GM19351 (cell line): ENCODE measurements around the gene YAE1.

ENCODE experiments used
- ATAC-seq: cut with Tn5 transposase; IDR thresholded peaks from one replicate; pipeline ENCODE4 v1.9.1; 2021; ENCODE audit warnings: mild to moderate bottlenecking, moderate library complexity; ENCODE audit not compliant: unreplicated experiment

YAE1 gene

GRCh38 chr7:39554583-39555165 lies 11.5 kb upstream of the YAE1 start:
- no peak for ATAC-seq

DNA sequence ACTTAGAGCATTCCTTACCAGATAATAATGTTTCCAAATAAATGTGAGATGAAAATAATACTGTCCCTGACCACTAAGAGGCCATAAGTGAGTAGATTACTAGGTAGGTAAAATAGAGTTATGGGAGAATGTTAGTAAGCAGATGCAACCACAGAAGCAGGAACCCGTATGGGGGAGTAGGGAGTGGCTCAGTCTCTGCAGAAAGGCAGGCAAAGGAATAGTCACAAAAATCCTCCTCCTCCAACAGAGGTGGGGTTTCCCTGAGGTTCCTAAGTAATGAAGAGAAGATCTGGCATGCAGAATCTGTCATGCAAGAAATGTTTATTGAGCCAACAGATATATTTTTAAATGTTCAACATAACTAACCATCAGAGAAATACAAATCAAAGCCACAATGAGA lies 9.0 kb upstream of the YAE1 start:
- ATAC-seq, result no peak

- ATAC-seq, result no peak
Measured at GRCh38 chr7:39557911-39558310, 8.3 kb upstream of the YAE1 start.

- no peak for ATAC-seq
Measured at GRCh38 chr7:39560408-39560807, 5.8 kb upstream of the YAE1 start.

DNA sequence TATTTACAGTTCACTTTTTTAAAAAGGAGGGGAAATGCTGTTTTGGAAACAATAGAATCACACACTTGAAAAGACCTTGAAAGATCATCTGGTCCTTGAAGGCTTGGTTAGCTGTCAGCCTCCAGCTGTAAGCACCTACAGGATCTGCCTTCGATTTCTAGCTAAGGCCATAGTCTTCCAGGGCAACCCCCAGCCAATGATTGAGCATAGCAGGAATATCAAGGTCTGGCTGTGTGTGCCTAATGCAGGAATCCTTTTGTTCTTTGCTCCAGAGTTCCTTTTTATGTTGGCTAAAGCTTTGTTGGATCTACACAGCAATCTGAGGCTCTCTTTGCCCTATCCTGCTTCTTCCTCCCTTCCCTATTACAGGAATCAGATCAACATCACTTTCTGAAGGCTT lies 5.2 kb upstream of the YAE1 start:
- ATAC-seq, result no peak

- no peak for ATAC-seq
Measured at GRCh38 chr7:39565538-39565937, 666 bp upstream of the YAE1 start.

DNA sequence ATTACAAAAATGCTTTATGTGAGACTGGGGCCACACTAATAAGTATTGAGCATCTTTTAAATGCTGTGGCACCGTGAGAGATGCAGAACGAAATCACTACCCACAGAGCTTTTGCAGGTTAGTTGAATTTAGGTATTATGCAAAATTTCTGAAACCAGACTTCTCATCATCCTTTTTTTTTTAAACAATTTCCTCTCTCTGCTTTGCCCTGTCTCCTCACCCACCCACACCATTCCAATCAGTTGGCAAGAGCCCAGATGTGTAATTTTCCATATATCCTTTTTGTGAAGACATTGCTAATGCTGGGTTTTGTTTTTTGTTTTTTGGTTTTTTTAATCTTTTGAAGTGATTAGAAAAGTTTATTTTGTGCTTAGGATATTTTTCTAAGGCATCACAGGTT lies 1.1 kb downstream of the YAE1 start:
- no peak for ATAC-seq

- ATAC-seq, result no peak
Measured at GRCh38 chr7:39574673-39575349, 8.6 kb downstream of the YAE1 start.

DNA sequence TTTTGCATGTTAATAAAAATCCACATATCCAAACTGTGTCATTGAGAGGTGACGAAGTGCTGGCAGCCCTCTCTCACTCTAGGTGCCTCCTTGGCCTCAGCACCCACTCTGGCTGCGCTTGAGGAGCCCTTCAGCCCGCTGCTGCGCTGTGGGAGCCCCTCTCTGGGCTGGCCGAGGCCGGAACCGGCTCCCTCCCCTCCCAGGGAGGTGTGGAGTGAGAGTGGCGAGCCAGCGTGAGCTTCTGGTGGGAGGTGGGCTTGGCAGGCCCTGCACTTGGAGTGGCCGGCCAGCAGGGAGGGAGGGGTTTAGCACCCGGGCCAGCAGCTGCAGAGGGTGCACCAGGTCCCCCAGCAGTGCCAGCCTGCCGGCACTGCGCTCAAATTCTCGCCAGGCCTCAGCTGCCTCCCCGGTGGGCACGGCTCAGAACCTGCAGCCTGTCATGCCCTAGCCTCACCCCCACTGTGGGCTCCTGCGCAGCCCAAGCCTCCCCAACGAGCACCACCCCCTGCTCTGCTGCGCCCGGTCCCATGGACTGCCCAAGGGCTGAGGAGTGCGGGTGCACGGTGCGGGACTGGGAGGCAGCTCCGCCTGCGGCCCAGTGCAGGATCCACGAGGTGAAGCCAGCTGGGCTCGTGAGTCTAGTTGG lies 11.1 kb downstream of the YAE1 start:
- ATAC-seq, result no peak

DNA sequence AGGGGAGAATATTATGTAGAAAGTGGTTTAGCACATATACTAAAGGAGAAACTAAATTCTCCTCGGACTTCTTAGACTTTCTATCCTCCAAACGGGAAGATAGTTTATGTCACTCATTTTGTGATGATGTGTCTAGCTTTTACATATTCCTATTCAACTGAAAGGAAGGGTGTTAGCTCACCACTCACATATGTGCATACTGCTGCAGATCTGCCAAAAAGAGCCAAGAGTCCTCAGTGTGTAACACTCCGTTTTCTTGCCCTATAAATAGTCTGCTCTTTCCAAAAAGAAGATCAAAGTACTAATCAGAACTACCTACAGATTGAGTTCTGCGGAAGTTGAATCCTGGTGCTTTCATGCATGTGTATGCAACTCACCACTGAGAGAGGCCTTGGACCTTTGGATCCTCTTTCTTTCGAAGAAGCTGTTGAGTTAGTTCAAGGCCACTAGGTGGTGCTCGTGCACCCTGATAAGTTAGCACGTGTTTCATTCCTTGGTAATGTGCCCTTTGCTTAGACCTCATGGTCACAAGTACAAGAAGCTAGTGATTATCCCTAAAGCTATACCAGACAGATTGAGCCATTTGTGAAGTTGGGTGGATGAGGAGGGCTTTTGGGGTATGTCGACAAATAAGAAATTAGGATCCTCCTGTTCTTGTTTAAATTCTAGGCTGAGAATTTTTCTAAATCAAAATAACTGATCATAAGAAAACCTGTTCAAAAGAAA lies 14.1 kb downstream of the YAE1 start:
- peak; percentile 98 for ATAC-seq

DNA sequence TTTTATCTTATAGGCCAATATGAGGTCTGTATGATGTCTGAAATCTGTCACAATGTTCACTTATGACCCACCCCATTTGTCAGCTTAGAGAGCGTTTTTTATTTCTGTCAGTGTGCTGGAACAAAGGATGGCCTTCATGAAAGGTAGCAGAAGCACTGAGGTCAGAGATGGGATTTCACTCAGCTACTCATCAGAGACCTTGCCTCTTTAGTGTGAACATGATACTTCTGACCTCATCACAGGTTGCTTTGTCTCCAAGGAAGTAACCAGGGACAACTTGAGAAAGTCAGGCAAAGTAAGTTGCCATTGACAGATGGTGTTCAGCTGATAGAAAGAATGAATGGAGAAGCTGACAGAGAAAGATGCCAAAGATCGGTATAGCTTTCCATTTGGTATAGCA lies 16.3 kb downstream of the YAE1 start:
- ATAC-seq, result no peak

- no peak for ATAC-seq
Measured at GRCh38 chr7:39583539-39583938, 17.3 kb downstream of the YAE1 start.

DNA sequence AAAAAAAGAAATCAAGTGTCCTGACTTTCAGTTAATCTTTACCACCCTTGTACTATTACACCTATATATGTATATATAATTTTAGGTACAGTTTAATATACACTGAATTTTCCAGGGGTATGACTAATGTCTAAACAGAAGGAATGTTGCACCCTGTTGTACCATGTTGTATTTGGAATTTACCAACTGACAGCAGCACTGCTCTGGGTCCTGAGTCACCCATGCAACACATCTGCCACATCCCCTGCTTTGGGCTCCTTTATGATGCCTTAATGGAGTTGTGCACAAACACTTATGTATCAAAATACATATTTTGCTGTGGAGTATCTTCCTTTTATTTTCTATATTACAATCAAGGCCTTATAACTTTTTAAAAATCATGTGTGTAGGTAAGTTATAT lies 21.2 kb downstream of the YAE1 start:
- ATAC-seq, result no peak

GRCh38 chr7:39588416-39588815 lies 22.2 kb downstream of the YAE1 start:
- no peak for ATAC-seq

- peak; percentile 96 for ATAC-seq
Measured at GRCh38 chr7:39589323-39590111, 23.3 kb downstream of the YAE1 start.

DNA sequence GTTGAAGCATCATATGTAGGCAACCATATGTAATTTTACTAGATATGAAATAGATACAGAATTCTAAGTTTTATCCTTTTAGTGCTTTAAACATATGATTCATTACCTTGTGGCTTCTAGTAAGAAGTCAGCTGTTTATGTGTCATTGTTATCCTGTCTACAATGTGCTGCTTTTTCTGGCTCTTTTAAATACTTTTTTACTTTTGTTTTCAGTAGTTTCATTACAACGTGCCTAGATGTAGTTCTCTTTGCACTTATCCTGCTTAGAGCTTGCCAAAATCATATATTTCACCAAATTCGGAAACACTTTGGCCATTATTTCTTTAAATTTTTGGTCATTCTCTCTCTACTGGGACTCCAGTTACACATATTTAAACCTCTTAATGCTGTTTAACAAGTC lies 26.4 kb downstream of the YAE1 start:
- ATAC-seq, result peak; percentile 29

DNA sequence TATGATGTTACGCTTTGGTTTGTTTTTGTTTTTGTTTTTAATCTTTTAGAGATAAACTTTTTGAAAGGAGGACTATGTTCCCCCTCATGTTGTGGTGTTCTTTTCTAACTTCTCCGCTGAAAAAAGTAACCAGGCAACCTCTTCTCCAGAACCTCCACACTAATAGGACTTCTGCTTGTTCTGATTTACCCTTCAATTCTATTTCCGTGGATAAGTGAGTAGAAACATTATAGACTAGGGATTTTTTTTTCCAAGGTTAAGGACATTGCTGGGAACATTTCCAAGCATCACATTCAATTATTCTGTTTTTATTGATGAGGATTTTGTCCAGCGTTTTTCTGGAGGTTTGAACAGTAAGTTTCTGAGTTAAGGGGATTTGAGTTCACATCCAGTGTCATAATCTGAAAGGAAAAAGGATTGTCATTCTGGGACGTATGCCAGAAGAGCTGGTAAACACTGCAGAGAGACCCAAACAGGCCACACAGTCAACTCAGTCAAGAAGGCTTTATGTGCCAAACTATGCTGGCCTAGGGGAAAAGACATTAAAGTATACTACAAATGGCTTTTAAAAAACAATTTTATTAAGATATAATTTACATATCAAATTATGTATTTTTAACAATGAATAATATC lies 28.9 kb downstream of the YAE1 start:
- ATAC-seq, result no peak

- no peak for ATAC-seq
Measured at GRCh38 chr7:39602351-39602750, 36.1 kb downstream of the YAE1 start.

- no peak for ATAC-seq
Measured at GRCh38 chr7:39603924-39604323, 37.7 kb downstream of the YAE1 start.

GRCh38 chr7:39605087-39605486 lies 38.9 kb downstream of the YAE1 start:
- ATAC-seq, result no peak

GRCh38 chr7:39606352-39606751 lies 40.1 kb downstream of the YAE1 start:
- ATAC-seq, result no peak
